ENCODE results near the gene MYCBPAP. TPM values are rescaled to one million over a fixed set of nuclear protein-coding genes. Genes with fewer than 3 reads are reported as not detected.

MYCBPAP gene
- total RNA-seq, 1 donor from 2014 or later = 0.72 TPM

- Mint-ChIP-seq H3K36me3 (ENCODE audit: low read depth, unreplicated experiment) (no peaks in the 10 kb centered on the region), H3K27me3 (ENCODE audit: unreplicated experiment) (peaks cover 3% of the 10 kb centered on the region), H3K9me3 (ENCODE audit: unreplicated experiment) (no peaks in the 10 kb centered on the region), H3K4me1 (ENCODE audit: unreplicated experiment) (peaks cover 8% of the 10 kb centered on the region), H3K4me3 (ENCODE audit: unreplicated experiment) (no peak overlapping the region), H3K27ac (ENCODE audit: unreplicated experiment) (no peak overlapping the region)
- DNase-seq (ENCODE audit: low spot score) = no peak
- TF ChIP-seq CTCF (IDR thresholded peaks at IDR 0.05; ENCODE audit: unreplicated experiment) = no peak
These were observed 5.8 kb upstream of the MYCBPAP start for GRCh38 chr17:50502301-50502990.

GRCh38 chr17:50505591-50506130, 2.6 kb upstream of the MYCBPAP start:
- Mint-ChIP-seq H3K27me3 (ENCODE audit: unreplicated experiment) (peaks cover 10% of the 10 kb centered on the region), H3K4me1 (ENCODE audit: unreplicated experiment) (peaks cover 17% of the 10 kb centered on the region), H3K36me3 (ENCODE audit: low read depth, unreplicated experiment) (no peaks in the 10 kb centered on the region), H3K4me3 (ENCODE audit: unreplicated experiment) (no peak overlapping the region), H3K27ac (ENCODE audit: unreplicated experiment) (no peak overlapping the region), H3K9me3 (ENCODE audit: unreplicated experiment) (no peaks in the 10 kb centered on the region)
- DNase-seq (ENCODE audit: low spot score) = no peak
- TF ChIP-seq CTCF (IDR thresholded peaks at IDR 0.05; ENCODE audit: unreplicated experiment) = no peak

GRCh38 chr17:50506298-50506697, 1.9 kb upstream of the MYCBPAP start:
- H3K9me3 Mint-ChIP-seq (ENCODE audit: unreplicated experiment) = no peaks in the 10 kb centered on the region
- peak overlapping the region; percentile 15 for H3K4me3 Mint-ChIP-seq (ENCODE audit: unreplicated experiment)
- peaks cover 17% of the 10 kb centered on the region for H3K4me1 Mint-ChIP-seq (ENCODE audit: unreplicated experiment)
- H3K36me3 Mint-ChIP-seq (ENCODE audit: low read depth, unreplicated experiment) = no peaks in the 10 kb centered on the region
- no peak overlapping the region for H3K27ac Mint-ChIP-seq (ENCODE audit: unreplicated experiment)
- no peak for TF ChIP-seq CTCF (IDR thresholded peaks at IDR 0.05; ENCODE audit: unreplicated experiment)
- no peak for DNase-seq (ENCODE audit: low spot score)
- H3K27me3 Mint-ChIP-seq (ENCODE audit: unreplicated experiment) = peaks cover 10% of the 10 kb centered on the region

- Mint-ChIP-seq H3K36me3 (ENCODE audit: low read depth, unreplicated experiment) (no peaks in the 10 kb centered on the region), H3K27me3 (ENCODE audit: unreplicated experiment) (peaks cover 15% of the 10 kb centered on the region), H3K4me3 (ENCODE audit: unreplicated experiment) (peak overlapping the region; percentile 91), H3K4me1 (ENCODE audit: unreplicated experiment) (peaks cover 14% of the 10 kb centered on the region), H3K9me3 (ENCODE audit: unreplicated experiment) (no peaks in the 10 kb centered on the region), H3K27ac (ENCODE audit: unreplicated experiment) (no peak overlapping the region)
- no peak for TF ChIP-seq CTCF (IDR thresholded peaks at IDR 0.05; ENCODE audit: unreplicated experiment)
- DNase-seq (ENCODE audit: low spot score) = no peak
These were observed 578 bp downstream of the MYCBPAP start for GRCh38 chr17:50508573-50509460.

Measured in endothelial cell (in vitro differentiated cells).